Loucy (cell line): Measurements from ENCODE around the gene LRRC37B.

Source experiments
- CTCF ChIP-seq: fragments of 200-600 bp; sonication (generic); conservative IDR thresholded peaks from 2 replicates; pipeline ENCODE4 v1.5.1; 2014; ENCODE audit warnings: mild to moderate bottlenecking, antibody characterized with exemption, low read length
- EZH2phosphoT487 ChIP-seq: fragments of 200-600 bp; IDR thresholded peaks from 2 replicates; pipeline ENCODE4 v1.6.1; 2018; ENCODE audit warnings: antibody characterized with exemption, mild to moderate bottlenecking, moderate library complexity, borderline replicate concordance

GRCh38 chr17:32007463-32008298, 498 bp downstream of the LRRC37B start:
- TF ChIP-seq CTCF = no peak
- TF ChIP-seq EZH2phosphoT487 = no peak
